NAMALWA (cell line): ENCODE measurements around the gene SOD1.
"Not testable (repeated sequence)": the region's sequence is repeated elsewhere in the genome, so short reads cannot be mapped to it uniquely, and the experiment has no call there.

Source experiments
- DNase-seq: peaks from one replicate; pipeline ENCODE4 v3.0.0-alpha.2; 2015; ENCODE audit warnings: low spot score

Gene SOD1

DNA sequence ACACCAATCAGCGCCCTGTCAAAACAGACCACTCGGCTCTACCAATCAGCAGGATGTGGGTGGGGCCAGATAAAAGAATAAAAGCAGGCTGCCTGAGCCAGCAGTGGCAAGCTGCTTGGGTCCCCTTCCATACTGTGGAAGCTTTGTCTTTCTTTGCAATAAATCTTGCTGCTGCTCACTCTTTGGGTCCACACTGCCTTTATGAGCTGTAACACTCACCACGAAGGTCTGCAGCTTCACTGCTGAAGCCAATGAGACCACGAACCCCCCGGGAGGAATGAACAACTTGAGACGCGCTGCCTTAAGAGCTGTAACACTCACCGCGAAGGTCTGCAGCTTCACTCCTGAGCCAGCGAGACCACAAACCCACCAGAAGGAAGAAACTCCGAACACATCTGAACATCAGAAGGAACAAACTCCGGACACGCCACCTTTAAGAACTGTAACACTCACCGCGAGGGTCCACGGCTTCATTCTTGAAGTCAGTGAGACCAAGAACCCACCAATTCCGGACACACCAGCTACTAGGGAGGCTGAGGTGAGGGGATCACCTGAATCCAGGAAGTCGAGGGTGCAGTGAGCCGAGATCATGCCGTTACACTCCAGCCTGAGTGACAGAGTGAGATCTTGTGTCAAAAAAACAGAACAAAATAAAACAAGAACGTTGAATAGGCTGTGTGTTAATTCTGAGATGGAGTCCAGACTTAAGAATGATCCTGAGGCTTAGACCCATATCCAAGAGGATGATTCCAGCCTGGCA lies 4.5 kb upstream of the SOD1 start:
- not testable (repeated sequence) for DNase-seq

DNA sequence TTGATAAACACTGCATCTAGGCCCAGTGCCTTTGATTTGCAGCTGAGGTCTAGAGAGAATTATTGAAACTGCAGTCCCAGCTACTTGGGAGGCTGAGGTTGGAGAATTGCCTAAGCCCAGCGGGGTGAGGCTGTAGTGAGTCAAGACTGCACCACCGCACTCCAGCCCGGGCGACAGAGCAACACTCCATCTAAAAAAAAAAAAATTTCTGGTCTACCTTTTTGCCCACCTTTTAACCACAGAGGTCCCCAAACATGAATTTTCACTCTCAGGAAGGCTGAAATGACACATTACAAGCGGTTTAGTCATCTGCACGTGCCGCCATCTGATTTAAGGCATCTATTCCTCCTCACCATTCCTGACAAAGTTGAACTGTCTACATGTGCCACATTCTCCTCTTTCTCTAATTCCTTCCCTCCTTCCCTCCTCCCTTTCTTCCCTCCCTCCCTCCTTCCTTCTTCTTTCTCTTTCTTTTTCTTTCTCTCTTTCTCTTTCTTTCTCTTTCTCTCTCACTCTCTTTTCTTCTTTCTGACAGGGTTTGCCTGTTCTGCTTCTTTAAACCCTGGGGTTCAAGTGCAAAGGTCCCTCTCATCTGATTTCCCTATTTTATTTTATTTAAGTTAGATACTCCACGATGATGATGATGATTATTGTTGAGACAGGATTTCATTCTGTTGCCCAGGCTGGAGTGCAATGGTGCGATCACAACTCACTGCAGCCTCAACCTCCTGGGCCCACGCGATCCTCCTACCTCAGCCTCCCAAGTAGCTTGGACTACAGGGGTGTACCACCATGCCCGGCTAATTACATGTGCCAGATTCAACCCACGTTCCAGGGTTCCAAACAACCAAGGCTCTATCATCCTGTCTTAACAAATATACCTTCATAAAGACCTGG lies 3.0 kb upstream of the SOD1 start:
- no peak for DNase-seq

DNA sequence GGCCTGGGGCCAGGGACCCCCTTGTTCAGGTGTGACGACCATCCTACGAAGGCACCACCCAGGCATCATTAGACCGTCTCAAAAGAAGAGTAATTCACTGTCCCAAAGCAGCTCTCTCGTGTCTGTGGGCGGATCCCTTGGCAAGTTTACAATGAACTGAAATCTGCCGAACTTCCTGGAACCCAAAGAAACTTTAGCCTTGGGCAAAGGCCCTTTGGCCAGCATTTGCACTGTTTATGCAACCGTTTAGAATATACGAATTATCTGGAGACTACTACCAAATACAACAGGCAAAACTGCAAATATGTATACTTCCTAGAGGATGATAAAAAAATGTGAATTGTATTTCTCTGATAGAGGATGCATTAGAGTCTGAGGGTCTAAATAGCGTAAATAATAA lies 1.4 kb upstream of the SOD1 start:
- DNase-seq: no peak

DNA sequence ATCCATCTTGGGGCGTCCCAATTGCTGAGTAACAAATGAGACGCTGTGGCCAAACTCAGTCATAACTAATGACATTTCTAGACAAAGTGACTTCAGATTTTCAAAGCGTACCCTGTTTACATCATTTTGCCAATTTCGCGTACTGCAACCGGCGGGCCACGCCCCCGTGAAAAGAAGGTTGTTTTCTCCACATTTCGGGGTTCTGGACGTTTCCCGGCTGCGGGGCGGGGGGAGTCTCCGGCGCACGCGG lies 282 bp upstream of the SOD1 start:
- no peak for DNase-seq

DNA sequence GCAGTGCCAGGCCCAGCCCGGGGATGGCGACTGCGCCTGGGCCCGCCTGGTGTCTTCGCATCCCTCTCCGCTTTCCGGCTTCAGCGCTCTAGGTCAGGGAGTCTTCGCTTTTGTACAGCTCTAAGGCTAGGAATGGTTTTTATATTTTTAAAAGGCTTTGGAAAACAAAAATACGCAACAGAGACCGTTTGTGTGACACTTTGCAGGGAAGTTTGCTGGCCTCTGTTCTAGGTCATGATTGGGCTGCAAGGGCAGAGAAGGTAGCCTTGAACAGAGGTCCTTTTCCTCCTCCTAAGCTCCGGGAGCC lies 719 bp downstream of the SOD1 start:
- DNase-seq: peak; percentile 42

- peak; percentile 44 for DNase-seq
These were observed 1.1 kb downstream of the SOD1 start for GRCh38 chr21:31660591-31660990.

DNA sequence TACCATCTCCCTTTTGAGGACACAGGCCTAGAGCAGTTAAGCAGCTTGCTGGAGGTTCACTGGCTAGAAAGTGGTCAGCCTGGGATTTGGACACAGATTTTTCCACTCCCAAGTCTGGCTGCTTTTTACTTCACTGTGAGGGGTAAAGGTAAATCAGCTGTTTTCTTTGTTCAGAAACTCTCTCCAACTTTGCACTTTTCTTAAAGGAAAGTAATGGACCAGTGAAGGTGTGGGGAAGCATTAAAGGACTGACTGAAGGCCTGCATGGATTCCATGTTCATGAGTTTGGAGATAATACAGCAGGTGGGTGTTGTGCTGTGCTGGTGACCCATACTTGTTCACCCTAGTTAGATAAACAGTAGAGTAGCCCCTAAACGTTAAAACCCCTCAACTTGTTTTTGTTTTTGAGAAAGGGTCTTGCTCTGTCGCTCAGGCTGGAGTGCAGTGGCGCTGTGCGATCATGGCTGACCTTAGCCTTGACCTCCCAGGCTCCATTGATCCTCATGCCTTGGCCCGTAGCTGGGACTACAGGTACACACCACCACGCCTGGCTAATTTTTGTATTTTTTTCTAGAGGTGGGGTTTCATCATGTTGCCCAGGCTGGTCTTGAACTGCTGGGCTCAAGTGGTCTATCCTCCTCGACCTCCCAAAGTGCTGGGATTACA lies 4.2 kb downstream of the SOD1 start:
- DNase-seq: no peak

DNA sequence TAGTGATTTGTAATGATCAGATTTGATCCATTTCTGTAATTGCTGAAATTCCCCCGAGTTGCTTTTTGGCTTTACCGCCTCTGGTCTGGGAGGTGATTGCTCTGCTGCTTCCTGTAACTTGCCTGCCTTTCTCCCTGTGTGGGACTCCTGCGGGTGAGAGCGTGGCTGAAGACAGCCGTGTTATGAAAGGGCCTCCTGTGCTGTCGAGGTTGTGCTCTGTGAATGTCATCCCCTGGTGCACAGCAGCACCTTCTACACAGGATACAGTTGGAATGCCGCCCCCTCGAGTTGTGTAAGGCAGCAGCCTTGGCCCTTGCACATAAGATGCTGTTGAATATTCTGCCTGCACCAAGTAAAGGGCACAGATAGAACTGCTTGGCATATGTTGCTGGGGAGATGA lies 5.9 kb downstream of the SOD1 start:
- no peak for DNase-seq

- not testable (repeated sequence) for DNase-seq
These were observed 6.4 kb downstream of the SOD1 start for GRCh38 chr21:31665869-31666268.

- no peak for DNase-seq
These were observed 7.0 kb downstream of the SOD1 start for GRCh38 chr21:31666445-31667010.

- DNase-seq: no peak
These were observed 7.6 kb downstream of the SOD1 start for GRCh38 chr21:31667132-31667531.

- DNase-seq: no peak
These were observed 8.1 kb downstream of the SOD1 start for GRCh38 chr21:31667639-31668038.

- DNase-seq: no peak
These were observed 9.4 kb downstream of the SOD1 start for GRCh38 chr21:31668651-31669491.

GRCh38 chr21:31670070-31670469 lies 10.6 kb downstream of the SOD1 start:
- no peak for DNase-seq

- DNase-seq: no peak
These were observed 11.7 kb downstream of the SOD1 start for GRCh38 chr21:31671146-31671716.

GRCh38 chr21:31671931-31672330 lies 12.4 kb downstream of the SOD1 start:
- no peak for DNase-seq

DNA sequence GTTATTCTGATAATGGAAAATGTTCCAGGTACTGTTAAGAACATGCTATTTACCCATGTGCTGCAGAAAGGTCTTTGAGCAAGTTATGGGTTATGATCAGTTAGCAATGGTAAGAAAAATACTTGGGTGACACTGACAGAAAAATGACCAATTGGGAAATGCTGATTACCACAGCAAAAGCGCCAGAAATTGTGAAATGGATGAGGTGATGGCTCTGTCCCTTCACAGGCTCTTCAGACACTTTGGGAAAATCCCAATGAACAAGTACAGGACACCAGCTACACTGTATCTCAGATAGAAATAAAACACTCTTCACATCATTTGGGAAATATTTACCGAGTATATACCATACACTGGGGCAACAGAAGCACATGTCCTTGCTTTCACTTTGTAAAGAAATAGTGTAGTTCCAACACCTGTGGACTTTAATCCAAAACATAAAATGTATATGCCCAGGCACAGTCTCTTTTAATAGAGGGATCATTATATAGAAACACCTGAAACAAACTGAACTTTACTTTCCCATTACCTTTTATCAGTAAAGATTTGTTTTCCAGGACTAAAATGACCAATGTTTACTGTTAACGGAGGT lies 13.9 kb downstream of the SOD1 start:
- no peak for DNase-seq

GRCh38 chr21:31675318-31675717 lies 15.8 kb downstream of the SOD1 start:
- DNase-seq: no peak

DNA sequence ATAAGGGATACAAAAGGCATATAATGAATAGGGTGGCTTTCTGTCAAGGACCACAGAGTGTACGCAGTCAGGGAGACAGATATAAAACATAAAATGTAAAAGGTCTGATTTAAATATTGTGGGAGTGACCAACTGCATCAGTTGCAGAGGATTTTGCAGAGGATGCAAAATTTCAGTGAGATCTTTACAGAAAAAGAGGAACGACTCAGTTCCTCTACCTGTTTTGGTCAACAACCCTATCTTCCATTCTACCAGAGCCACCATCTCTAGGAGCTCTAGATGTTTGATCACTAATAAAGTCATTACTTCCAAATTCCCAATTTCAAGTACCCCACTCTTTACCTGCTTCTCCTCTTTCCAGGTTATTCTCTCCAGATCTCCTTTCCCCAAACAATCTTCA lies 16.5 kb downstream of the SOD1 start:
- DNase-seq: no peak

GRCh38 chr21:31677047-31677446 lies 17.6 kb downstream of the SOD1 start:
- no peak for DNase-seq

GRCh38 chr21:31678478-31678877 lies 19.0 kb downstream of the SOD1 start:
- no peak for DNase-seq
